Stimulated activated CD4-positive, alpha-beta T cell treated with anti-CD3 and anti-CD28 coated beads, Interleukin-15, amount 100 ng/mL, for 24 hours (primary cell): ENCODE results near the gene RAD51B.

Source experiments
- DNase-seq: peaks from one replicate; pipeline ENCODE4 v3.0.0-alpha.2; 2020

The RAD51B gene

GRCh38 chr14:68346556-68347343 is 527.2 kb downstream of the RAD51B start:
- no peak for DNase-seq

DNA sequence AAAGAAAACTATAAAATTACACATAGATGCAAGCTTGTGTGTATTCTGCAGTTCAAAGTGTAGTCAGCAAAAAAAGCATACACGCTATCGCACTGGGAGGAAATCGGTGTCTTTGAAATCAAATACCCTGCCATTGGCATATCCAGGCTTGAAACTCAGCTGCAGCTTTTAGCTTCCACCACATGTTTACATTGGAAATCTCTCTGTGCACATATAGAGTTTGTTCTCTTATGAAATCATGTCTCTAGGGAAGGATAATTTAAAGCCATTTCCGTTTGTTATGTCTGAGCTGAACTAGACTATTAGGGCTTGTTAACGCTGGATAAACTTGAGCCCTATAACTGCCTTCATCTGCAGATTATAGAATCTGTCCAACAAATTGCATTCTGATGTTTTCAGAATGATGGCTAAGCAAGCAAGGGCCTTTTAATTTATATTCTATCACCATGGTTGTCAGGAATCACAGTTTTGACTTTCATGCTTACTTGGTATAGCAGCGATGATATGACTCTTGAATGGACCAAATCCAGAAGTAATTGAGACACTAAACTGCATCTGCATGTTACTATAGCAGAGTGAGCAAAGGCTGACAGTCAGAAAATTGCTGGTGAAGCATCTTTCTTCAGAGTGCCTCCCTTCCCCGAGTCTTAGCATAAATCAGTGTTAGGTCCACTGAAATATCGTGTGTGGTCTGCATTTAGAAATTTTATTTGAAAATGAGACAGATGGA is 530.5 kb downstream of the RAD51B start:
- DNase-seq: no peak

GRCh38 chr14:68355415-68355814 is 535.8 kb downstream of the RAD51B start:
- no peak for DNase-seq

- DNase-seq: no peak
These were observed 538.2 kb downstream of the RAD51B start for GRCh38 chr14:68357777-68358176.

- no peak for DNase-seq
These were observed 538.9 kb downstream of the RAD51B start for GRCh38 chr14:68358500-68358899.

DNA sequence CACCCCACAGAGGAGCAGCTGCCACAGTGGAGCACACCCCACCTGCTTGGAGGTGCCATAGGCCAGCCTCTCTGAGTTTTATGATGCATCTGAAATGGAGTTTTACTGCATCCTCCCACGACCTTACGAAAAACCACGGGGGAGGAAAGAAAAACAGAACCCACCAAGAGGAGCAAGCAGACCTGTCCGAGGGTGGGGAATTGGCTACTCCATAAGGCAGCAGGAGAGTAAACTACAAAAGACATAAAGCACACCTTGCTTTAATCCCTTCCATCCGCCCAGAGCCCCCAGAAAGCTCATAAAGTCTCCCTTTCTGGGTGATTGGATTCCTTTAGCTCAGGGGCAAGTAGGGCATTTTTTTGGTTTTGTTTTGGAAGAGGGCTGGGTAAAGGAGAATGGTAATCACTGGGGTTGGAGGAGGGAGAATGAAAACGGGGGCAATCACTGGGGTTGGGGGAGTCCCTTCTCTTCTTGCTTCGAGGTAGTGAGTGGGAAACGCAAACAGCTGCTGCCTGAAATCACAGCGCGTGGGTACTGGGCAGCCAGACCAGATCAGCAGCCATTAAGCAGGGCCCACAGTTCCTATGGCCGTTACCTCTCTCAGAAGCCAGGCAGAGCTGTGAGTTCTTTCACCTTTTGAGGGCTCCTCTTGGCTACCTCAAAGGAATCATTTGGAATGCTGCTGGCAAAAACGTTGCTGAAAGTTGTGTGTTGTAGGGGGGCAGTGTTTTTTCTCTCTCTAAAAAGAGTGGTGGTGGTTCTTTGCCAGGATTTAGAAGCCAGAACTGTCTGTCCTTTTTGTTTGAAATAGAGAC is 539.6 kb downstream of the RAD51B start:
- no peak for DNase-seq

GRCh38 chr14:68359837-68360552 is 540.4 kb downstream of the RAD51B start:
- DNase-seq: no peak

DNA sequence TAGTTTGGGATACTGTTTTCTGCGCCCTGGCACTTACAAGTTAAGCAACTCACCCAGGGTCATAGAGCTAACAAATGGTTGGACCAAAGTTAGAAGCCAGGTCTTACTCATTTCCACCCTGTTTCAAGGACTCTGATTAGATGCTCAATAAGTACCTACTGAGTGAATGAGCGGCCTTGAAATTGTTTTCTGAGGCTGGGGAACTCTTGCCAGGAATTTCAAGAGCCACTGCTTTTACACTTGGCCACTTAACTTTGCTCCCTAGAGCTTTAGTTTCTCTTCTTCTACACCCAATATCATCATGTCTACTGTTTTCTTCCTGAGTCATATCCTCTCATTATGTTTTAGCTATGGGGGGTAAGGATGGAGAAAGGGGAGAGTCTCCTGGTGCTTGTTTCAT is 541.7 kb downstream of the RAD51B start:
- DNase-seq: no peak

GRCh38 chr14:68362846-68363245 is 543.3 kb downstream of the RAD51B start:
- no peak for DNase-seq

DNA sequence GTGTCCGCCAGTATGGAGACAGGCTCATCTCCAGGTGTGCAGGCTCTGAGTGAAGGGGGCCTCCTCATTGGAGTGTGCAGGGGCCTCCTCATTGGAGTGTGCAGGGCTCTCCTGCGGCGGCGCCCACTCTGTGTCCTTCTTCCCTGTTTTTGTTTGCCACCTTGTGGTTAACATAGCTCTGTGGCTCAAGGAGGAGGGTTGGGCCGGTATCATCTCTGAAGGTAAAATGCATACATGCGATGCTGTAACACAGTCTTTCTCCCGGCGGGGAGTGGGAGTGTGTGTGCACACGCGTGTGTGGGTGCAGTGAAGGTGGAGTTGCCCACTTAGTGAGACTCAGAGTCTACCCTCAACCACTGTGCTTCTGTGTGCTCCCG is 543.9 kb downstream of the RAD51B start:
- no peak for DNase-seq

- no peak for DNase-seq
These were observed 544.5 kb downstream of the RAD51B start for GRCh38 chr14:68363843-68364767.

DNA sequence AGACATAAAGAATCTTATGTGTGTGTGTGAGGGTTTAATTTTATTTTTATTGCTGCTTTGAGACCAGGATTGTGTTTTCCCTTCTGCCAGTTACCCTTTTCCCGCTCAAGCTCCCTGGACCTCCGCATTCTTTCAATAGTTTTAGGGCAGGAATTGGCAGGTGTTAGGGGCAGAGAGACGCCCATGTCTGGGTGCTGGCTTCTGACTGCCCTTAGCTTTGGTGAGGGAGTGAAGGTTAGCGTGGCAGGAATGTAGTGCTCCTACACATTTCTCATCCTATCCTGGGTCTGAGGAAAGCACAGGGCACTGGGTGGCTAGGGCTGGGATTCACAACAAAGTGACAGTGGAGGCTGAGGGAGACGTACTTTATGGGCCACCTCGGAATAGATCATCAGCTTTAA is 545.2 kb downstream of the RAD51B start:
- DNase-seq: no peak

- DNase-seq: no peak
These were observed 545.6 kb downstream of the RAD51B start for GRCh38 chr14:68365228-68365627.

DNA sequence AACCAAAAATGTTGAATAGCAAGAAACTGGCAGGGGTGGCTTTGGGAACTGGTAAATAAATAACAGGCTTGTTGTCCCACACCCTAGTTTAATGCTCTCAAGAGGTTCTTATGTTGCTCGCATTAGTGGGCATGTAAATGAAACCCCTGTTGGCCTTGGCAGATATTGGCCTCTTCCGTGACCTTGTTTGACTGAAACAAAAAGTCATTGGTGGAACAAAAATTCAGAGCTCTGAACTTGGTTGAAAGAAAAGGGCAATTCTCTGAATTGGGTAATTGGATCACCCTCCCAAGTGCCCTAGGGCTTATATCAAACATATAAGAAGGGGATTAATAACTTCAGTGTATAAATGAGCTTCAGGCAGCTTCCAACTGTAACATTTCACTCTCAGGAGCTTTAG is 547.1 kb downstream of the RAD51B start:
- DNase-seq: no peak

- DNase-seq: no peak
These were observed 548.0 kb downstream of the RAD51B start for GRCh38 chr14:68367536-68367935.

DNA sequence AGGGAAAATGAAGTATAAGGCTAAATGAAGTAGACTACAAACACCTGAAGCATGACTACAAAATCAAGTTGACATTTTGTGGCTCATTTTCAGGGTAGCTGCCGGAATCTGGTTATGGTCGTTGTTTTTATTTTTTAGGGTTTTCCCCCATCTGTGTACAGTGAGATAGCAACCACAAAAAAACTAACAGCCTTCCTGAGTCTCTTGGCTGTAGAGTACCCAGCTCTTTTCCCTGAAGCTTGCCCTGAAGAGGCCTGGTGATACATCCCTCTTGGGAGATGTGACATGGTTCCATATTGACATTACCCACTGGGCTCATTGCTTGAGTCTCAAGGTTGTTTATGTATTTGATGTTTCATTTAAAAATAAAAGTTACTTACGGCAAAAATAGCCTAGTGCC is 549.3 kb downstream of the RAD51B start:
- no peak for DNase-seq

DNA sequence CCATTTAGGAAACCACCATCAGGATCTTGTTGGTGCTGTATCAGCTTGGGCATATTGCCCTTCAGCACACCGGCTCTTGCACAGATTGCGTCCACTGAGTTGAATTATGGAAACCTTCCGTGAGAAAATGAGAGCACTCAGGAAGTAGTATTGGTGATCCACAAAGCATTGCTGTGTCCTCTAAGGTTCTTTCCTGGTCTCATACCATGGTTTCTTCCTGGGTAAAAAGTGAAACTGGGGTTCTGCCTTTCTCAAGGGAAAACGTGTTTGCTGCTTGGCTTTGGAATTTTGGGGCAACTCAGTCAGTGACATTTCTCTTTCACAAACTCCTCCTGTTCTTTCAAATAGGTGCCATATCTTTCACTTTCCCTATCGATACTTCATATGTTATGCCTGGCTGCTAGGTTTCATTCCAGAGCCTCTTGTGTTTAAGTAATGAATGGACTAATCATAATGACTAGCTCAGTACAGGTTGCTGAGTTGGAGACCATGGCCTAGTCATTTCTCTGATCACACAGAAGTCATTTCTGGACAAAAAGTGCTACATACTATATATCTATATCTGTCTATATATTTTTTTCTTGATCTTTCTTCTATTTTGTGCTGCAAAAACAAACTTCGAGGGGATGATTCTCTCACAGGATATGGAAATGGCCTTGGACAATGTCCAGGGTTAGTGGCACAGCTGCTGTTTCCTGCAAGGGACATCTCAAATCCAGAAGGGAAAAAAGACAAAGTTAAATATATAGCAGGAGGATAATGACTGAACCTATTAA is 549.9 kb downstream of the RAD51B start:
- no peak for DNase-seq

- no peak for DNase-seq
These were observed 550.4 kb downstream of the RAD51B start for GRCh38 chr14:68370057-68370360.

DNA sequence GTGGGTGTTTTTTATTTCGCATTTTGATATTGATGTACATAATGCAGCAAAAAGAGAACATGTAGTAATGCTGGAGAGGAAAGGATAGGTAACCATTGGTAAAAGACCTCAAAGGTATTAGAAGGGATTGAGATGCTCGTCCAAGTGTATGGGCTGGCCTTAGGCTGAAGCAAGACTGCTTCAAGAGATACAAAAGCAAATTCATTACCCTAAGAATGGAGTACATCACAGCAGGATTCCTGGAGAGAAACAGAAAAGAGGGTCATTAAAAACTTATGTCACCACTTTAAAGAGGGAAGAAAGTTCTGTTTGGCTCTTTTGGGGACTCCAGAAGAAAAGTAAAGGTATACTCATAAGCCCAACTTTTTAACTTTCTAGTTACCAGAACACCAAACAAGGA is 552.8 kb downstream of the RAD51B start:
- DNase-seq: no peak

DNA sequence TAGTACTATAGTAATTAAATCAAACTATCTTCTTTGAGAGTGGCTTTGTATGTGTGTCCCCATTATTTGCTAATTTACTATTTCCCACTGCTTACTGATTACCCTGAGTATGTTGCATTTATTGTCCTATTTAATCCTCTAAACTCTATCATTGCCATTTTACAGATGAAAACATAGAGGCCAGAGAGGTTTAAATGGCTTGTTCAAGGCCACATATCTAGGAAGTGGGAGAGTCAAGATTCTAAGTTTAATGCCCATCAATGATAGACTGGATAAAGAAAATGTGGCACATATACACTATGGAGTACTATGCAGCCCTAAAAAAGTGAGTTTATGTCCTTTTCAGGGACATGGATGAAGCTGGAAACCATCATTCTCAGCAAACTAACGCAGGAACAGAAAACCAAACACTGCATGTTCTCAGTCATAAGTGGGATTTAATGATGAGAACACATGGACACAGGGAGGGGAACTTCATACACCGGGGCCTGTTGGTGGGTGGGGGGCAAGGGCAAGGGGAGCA is 553.6 kb downstream of the RAD51B start:
- no peak for DNase-seq

DNA sequence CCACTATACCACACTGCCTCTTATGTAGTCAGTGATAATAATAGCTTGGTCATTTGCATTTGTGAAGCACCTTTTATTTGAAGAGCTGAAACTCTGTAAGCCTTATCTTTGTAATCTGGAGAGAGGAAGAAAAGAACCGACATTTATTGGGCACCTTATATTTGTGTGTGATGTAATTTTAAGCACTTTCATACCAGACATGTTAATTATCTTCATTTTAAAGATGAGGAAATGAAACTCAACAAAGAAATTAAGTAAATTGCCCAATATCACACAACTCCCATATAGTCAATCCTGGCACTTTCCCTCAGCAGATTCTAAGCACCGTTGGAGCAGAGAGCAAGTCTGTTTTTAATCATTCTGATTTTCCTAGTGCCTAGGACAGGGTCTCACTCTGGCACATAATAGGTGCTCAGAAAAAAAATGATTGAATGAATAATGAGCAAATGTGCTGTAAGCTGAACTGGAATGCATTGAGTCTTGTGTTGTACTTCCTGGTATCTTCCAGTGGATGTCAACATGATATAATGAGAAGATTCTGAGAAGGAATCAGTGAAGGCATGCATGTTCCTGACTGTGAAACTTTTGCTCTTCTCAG is 554.4 kb downstream of the RAD51B start:
- no peak for DNase-seq
